Sigmoid colon (tissue), 3 donors: ENCODE measurements around the gene NNMT.

Experiments used
- POLR2A ChIP-seq, 2 donors: fragments of 450-650 bp; IDR thresholded peaks; one replicate each; pipeline ENCODE4 v1.6.1; 2016; ENCODE audit warnings: antibody characterized with exemption in 2 of 2, mild to moderate bottlenecking in 2 of 2, moderate library complexity in 2 of 2
- TF ChIP-seq, protein P1 (sequence below), 4 experiments: fragments of 450-650 bp in 3 of 4; fragments of 200-600 bp in 1 of 4; IDR thresholded peaks; one replicate each; pipeline ENCODE4 v1.5.1; 2016 to 2019; ENCODE audit warnings: antibody characterized with exemption in 4 of 4, mild to moderate bottlenecking in 3 of 4, moderate library complexity in 2 of 4

DNA sequence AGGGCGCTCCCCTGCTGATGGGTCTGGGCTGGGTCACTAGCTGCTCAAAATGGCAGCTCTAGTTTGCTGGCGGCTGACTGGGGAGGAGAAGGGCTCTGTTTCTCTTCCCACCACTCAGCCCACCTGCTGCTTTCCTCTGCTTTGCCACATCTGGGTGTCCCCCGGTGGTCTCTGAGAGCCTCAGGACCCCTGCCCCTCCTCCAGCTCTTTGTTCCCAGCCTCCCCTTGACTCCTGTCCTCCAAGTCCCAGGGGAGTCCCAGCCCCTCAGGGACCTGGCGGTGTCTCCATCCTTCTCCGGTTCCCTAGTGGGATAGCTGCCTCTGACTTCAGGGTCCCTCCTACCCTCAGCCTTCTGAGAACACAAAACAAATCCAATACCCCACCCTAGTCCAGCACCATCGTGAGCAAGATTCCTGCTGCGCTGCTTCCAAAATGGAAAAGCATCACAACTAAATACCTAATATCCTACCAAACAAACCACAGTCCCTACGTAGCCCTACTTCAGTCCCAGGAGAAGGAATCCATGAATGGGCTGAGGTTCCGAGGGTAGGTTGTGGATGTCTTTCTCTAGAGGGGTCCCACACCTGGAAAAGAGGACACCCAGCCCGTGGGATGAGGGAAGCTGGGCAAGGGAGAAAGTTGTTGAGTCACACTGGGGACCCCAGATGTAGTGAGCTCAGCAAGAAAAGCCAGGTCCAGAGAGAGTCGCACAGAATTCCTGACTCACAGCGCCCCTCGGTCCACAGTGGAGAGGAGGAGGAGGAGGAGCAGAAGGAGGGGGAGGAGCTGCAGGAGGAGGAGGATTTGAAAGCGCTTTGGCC lies 45.0 kb upstream of the NNMT start:
- TF ChIP-seq, protein P1, sequence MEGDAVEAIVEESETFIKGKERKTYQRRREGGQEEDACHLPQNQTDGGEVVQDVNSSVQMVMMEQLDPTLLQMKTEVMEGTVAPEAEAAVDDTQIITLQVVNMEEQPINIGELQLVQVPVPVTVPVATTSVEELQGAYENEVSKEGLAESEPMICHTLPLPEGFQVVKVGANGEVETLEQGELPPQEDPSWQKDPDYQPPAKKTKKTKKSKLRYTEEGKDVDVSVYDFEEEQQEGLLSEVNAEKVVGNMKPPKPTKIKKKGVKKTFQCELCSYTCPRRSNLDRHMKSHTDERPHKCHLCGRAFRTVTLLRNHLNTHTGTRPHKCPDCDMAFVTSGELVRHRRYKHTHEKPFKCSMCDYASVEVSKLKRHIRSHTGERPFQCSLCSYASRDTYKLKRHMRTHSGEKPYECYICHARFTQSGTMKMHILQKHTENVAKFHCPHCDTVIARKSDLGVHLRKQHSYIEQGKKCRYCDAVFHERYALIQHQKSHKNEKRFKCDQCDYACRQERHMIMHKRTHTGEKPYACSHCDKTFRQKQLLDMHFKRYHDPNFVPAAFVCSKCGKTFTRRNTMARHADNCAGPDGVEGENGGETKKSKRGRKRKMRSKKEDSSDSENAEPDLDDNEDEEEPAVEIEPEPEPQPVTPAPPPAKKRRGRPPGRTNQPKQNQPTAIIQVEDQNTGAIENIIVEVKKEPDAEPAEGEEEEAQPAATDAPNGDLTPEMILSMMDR (IDR thresholded peaks at IDR 0.05), result no peak
- TF ChIP-seq POLR2A (IDR thresholded peaks at IDR 0.05), result no peak
